Esophagus muscularis mucosa (tissue), 4 donors: Measurements from ENCODE around the gene RFK.

Source experiments
- EP300 ChIP-seq: sonication (generic); formaldehyde crosslinking; IDR thresholded peaks from one replicate; pipeline ENCODE4 v1.6.1; 2017; ENCODE audit warnings: antibody characterized with exemption
- POLR2A ChIP-seq: fragments of 450-650 bp; IDR thresholded peaks from one replicate; pipeline ENCODE4 v1.6.1; 2017; ENCODE audit warnings: antibody characterized with exemption, moderate library complexity, mild to moderate bottlenecking, low read depth
- POLR2AphosphoS5 ChIP-seq, 2 donors: sonication (generic); formaldehyde crosslinking; IDR thresholded peaks; one replicate each; pipeline ENCODE4 v1.6.1; 2017; ENCODE audit warnings: antibody characterized with exemption in 2 of 2
- TF ChIP-seq, protein P1 (sequence below), 3 experiments: fragments of 200-600 bp in 2 of 3; fragments of 450-650 bp in 1 of 3; sonication (generic) in 2 of 3; IDR thresholded peaks; one replicate each; pipeline ENCODE4 v1.5.1; 2017 to 2019; ENCODE audit warnings: antibody characterized with exemption in 3 of 3, mild to moderate bottlenecking in 2 of 3, moderate library complexity in 1 of 3

DNA sequence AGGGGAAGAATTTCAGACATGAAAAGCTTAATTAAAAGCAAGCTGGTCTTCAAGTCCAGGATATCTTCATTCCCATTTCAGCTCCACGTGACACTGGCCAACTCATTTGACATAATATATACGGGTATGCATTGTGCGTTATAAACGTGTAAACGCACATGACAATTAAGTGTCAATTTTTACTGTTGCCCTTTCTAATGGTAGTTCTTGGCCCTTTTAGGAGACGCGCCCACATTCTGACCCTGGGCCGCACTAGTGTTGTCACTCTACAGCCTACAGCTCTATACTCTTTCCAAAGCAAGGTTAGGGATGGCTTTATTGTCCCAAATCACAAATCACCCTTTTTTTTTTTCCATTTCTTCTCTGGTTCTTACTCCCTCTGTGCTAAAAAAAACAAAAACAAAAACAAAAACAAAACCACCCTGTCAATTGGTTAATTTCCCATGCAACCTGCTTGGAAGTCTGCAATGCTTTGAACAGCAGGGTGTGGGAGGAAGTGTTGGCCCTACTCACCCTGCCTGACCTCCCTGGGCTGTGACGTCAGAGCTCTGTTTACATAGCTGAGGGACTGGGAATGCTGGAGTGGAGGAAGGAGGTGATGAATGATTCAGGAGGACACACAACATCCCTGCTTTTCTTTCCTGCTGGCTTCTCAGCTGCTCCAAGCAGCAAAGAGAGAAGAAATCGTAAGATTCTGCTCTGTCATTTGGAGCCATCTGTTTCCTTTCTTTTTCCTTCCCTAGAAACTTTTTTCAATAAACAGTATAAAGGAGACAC, 19.3 kb downstream of the RFK start:
- no peak for TF ChIP-seq POLR2A
- TF ChIP-seq, protein P1, sequence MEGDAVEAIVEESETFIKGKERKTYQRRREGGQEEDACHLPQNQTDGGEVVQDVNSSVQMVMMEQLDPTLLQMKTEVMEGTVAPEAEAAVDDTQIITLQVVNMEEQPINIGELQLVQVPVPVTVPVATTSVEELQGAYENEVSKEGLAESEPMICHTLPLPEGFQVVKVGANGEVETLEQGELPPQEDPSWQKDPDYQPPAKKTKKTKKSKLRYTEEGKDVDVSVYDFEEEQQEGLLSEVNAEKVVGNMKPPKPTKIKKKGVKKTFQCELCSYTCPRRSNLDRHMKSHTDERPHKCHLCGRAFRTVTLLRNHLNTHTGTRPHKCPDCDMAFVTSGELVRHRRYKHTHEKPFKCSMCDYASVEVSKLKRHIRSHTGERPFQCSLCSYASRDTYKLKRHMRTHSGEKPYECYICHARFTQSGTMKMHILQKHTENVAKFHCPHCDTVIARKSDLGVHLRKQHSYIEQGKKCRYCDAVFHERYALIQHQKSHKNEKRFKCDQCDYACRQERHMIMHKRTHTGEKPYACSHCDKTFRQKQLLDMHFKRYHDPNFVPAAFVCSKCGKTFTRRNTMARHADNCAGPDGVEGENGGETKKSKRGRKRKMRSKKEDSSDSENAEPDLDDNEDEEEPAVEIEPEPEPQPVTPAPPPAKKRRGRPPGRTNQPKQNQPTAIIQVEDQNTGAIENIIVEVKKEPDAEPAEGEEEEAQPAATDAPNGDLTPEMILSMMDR (IDR thresholded peaks at IDR 0.05), result no peak
- peak; percentile 62 to 79 for TF ChIP-seq POLR2AphosphoS5 (IDR thresholded peaks at IDR 0.05)
- TF ChIP-seq EP300, result no peak
